ENCODE results near the gene TADA2A.

TADA2A gene

GRCh38 chr17:37518826-37519225 lies 112.1 kb downstream of the TADA2A start:
- no peak overlapping the region for H3K4me3 ChIP-seq (ENCODE audit: low read depth, low read length)
- ChIA-PET POLR2A (no interaction called here), CTCF (no interaction called here)
- TF ChIP-seq MEIS1 (CRISPR knock-in tag; IDR thresholded peaks at IDR 0.05; ENCODE audit: borderline replicate concordance) (no peak), ZNF362 (tag by site-specific recombination; IDR thresholded peaks at IDR 0.05) (no peak), ZNF514 (tag by site-specific recombination; IDR thresholded peaks at IDR 0.05) (no peak)
- H3K36me3 ChIP-seq (ENCODE audit: control insufficient read depth in 2 of 2, insufficient read depth in 1 of 2, low read length in 2 of 2), result peaks cover 12 to 72% of the 10 kb centered on the region in 2 experiments
- H3K4me1 ChIP-seq (ENCODE audit: control insufficient read depth, insufficient read depth, low read length), result no peaks in the 10 kb centered on the region
- H3K9me3 ChIP-seq (ENCODE audit: control insufficient read depth, insufficient read depth, low read depth, low read length), result no peaks in the 10 kb centered on the region
- no peak overlapping the region for H3K27ac ChIP-seq (ENCODE audit: extremely low read depth, low read depth, low read length)

GRCh38 chr17:37519251-37519985 lies 112.7 kb downstream of the TADA2A start:
- H3K27ac ChIP-seq (ENCODE audit: extremely low read depth, low read depth, low read length), result no peak overlapping the region
- TF ChIP-seq ZNF596 (tag by site-specific recombination; IDR thresholded peaks at IDR 0.05), result peak; percentile 54; the same call in 1 of the 2 replicates
- no peak for TF ChIP-seq SP3 (tag by site-specific recombination; IDR thresholded peaks at IDR 0.05)
- TF ChIP-seq FEZF1 (tag by site-specific recombination; IDR thresholded peaks at IDR 0.05), result 0 out of 2 replicates have a peak, but pooled peaks have one; percentile 12
- H3K9me3 ChIP-seq (ENCODE audit: control insufficient read depth, insufficient read depth, low read depth, low read length), result no peaks in the 10 kb centered on the region
- ChIA-PET POLR2A (no interaction called here), CTCF (interaction anchor here (0.5 to 1.0 kb wide), 2 partner anchors 61 to 146 kb away, joined by 3 to 4 read pairs; no protein-coding TSS in a partner anchor)
- peaks cover 16 to 74% of the 10 kb centered on the region in 2 experiments for H3K36me3 ChIP-seq (ENCODE audit: control insufficient read depth in 2 of 2, insufficient read depth in 1 of 2, low read length in 2 of 2)
- H3K4me3 ChIP-seq (ENCODE audit: low read depth, low read length), result no peak overlapping the region
- no peaks in the 10 kb centered on the region for H3K4me1 ChIP-seq (ENCODE audit: control insufficient read depth, insufficient read depth, low read length)

GRCh38 chr17:37520174-37520573 lies 113.5 kb downstream of the TADA2A start:
- TF ChIP-seq ZXDB (tag by site-specific recombination; IDR thresholded peaks at IDR 0.05), result no peak
- TF ChIP-seq ZNF202 (tag by site-specific recombination; IDR thresholded peaks at IDR 0.05; ENCODE audit: borderline replicate concordance), result no peak
- no peak for TF ChIP-seq PBX3 (CRISPR knock-in tag; IDR thresholded peaks at IDR 0.05)
- Histone ChIP-seq H3K36me3 (ENCODE audit: control insufficient read depth in 2 of 2, insufficient read depth in 1 of 2, low read length in 2 of 2) (peaks cover 21 to 69% of the 10 kb centered on the region in 2 experiments), H3K4me3 (ENCODE audit: low read depth, low read length) (no peak overlapping the region), H3K27ac (ENCODE audit: extremely low read depth, low read depth, low read length) (no peak overlapping the region), H3K9me3 (ENCODE audit: control insufficient read depth, insufficient read depth, low read depth, low read length) (no peaks in the 10 kb centered on the region), H3K4me1 (ENCODE audit: control insufficient read depth, insufficient read depth, low read length) (no peaks in the 10 kb centered on the region)
- ChIA-PET CTCF (interaction anchor here (1.0 kb wide), 1 partner anchor 147 kb away, joined by 3 read pairs; no protein-coding TSS in a partner anchor), POLR2A (no interaction called here)

GRCh38 chr17:37521821-37522220 lies 115.1 kb downstream of the TADA2A start:
- Histone ChIP-seq H3K9me3 (ENCODE audit: control insufficient read depth, insufficient read depth, low read depth, low read length) (no peaks in the 10 kb centered on the region), H3K4me3 (ENCODE audit: low read depth, low read length) (no peak overlapping the region), H3K27ac (ENCODE audit: extremely low read depth, low read depth, low read length) (no peak overlapping the region), H3K36me3 (ENCODE audit: control insufficient read depth in 2 of 2, insufficient read depth in 1 of 2, low read length in 2 of 2) (peaks cover 17 to 67% of the 10 kb centered on the region in 2 experiments), H3K4me1 (ENCODE audit: control insufficient read depth, insufficient read depth, low read length) (no peaks in the 10 kb centered on the region)
- TF ChIP-seq ZNF426 (tag by site-specific recombination; IDR thresholded peaks at IDR 0.05) (no peak), PRDM1 (tag by site-specific recombination; IDR thresholded peaks at IDR 0.05) (no peak), ZNF521 (tag by site-specific recombination; IDR thresholded peaks at IDR 0.05) (no peak), HOXD13 (CRISPR knock-in tag; IDR thresholded peaks at IDR 0.05; ENCODE audit: borderline replicate concordance) (no peak), ZNF580 (tag by site-specific recombination; IDR thresholded peaks at IDR 0.05) (no peak), ZFP41 (tag by site-specific recombination; IDR thresholded peaks at IDR 0.05; ENCODE audit: borderline replicate concordance) (no peak), ZNF10 (tag by site-specific recombination; IDR thresholded peaks at IDR 0.05) (no peak), ZNF514 (tag by site-specific recombination; IDR thresholded peaks at IDR 0.05) (no peak), ZNF155 (tag by site-specific recombination; IDR thresholded peaks at IDR 0.05) (no peak), PATZ1 (tag by site-specific recombination; IDR thresholded peaks at IDR 0.05) (no peak), ATF2 (tag by site-specific recombination; IDR thresholded peaks at IDR 0.05; ENCODE audit: low read depth) (no peak), ZNF132 (tag by site-specific recombination; IDR thresholded peaks at IDR 0.05; ENCODE audit: borderline replicate concordance) (no peak), GLI2 (tag by site-specific recombination; IDR thresholded peaks at IDR 0.05; ENCODE audit: borderline replicate concordance, low read depth) (no peak)
- CTCF ChIA-PET, result interaction anchor here (0.6 to 1.1 kb wide), 5 partner anchors 27 to 149 kb away, joined by 3 to 4 read pairs (median 3); no protein-coding TSS in a partner anchor
- POLR2A ChIA-PET, result no interaction called here

Data from HEK293 (cell line).